Uterus (tissue), 4 donors: ENCODE data around the gene ADGRD1. TPM values are rescaled to one million over a fixed set of nuclear protein-coding genes. Genes with fewer than 3 reads are reported as not detected.

Experiments
- DNase-seq, 2 donors: peaks; one replicate each; pipeline ENCODE4 v3.0.0-alpha.2; 2019 to 2020
- H3K27ac ChIP-seq, 2 donors: fragments of 200-600 bp; sonication (generic); 1 replicate in 1 of 2; 2 replicates in 1 of 2; pipeline ENCODE4 v1.5.1; 2016 to 2018
- H3K27me3 ChIP-seq, 2 donors: fragments of 200-600 bp; sonication (generic); one replicate each; pipeline ENCODE4 v1.5.1; 2018 to 2019; ENCODE audit warnings: control low read depth in 1 of 2
- H3K36me3 ChIP-seq, 2 donors: fragments of 200-600 bp; sonication (generic); one replicate each; pipeline ENCODE4 v1.5.1; 2019; ENCODE audit warnings: control low read depth in 1 of 2
- H3K4me1 ChIP-seq, 2 donors: fragments of 200-600 bp; sonication (generic); one replicate each; pipeline ENCODE4 v1.5.1; 2018 to 2019; ENCODE audit warnings: control low read depth in 1 of 2
- H3K4me3 ChIP-seq, 2 donors: fragments of 200-600 bp; sonication (generic); 1 replicate in 1 of 2; 2 replicates in 1 of 2; pipeline ENCODE4 v1.5.1; 2018 to 2019; ENCODE audit warnings: mild to moderate bottlenecking in 1 of 2
- H3K9me3 ChIP-seq, 2 donors: fragments of 200-600 bp; sonication (generic); one replicate each; pipeline ENCODE4 v1.5.1; 2019; ENCODE audit warnings: control low read depth in 1 of 2
- CTCF ChIP-seq, 4 experiments: fragments of 200-600 bp in 2 of 4; fragments of 450-650 bp in 2 of 4; sonication (generic) in 2 of 4; IDR thresholded peaks; one replicate each; pipeline ENCODE4 v1.5.1; 2016 to 2019; ENCODE audit warnings: antibody characterized with exemption in 4 of 4, mild to moderate bottlenecking in 2 of 4, moderate library complexity in 1 of 4
- POLR2A ChIP-seq, 2 donors: fragments of 450-650 bp; IDR thresholded peaks; one replicate each; pipeline ENCODE4 v1.6.1; 2016; ENCODE audit warnings: antibody characterized with exemption in 2 of 2, mild to moderate bottlenecking in 1 of 2, moderate library complexity in 1 of 2
- intact Hi-C: fragments of 100-400 bp; cut with DNase I; formaldehyde crosslinking; loops from one replicate; pipeline ENCODE4 v1.15.1; 2023; ENCODE audit warnings: low total_unique reads
- total RNA-seq, 4 donors: library from RNA; depleted of rRNA in 3 of 4; stranded (reverse); fragments of >200 nt in 3 of 4; gene quantifications; one replicate each; pipeline versions ENCODE4 v1.1.0 to v1.2.4, GENCODE V29; 2014 to 2023
- donor health status: DM: yes; HTN: yes; CAD: no.

ADGRD1 gene
- total RNA-seq, 4 donors from 2014 or later: 13.5 to 89.9 (median 33.7) TPM

GRCh38 chr12:130973906-130974305 lies 20.2 kb downstream of the ADGRD1 start:
- Histone ChIP-seq H3K27me3 (no peaks in the 10 kb centered on the region), H3K4me1 (no peaks in the 10 kb centered on the region), H3K9me3 (no peaks in the 10 kb centered on the region), H3K36me3 (no peaks in the 10 kb centered on the region), H3K27ac (no peak overlapping the region), H3K4me3 (no peak overlapping the region)
- TF ChIP-seq CTCF (IDR thresholded peaks at IDR 0.05) (no peak), POLR2A (IDR thresholded peaks at IDR 0.05) (no peak)
- peak in 1 of 2 donors; percentile 4 for DNase-seq
- intact Hi-C loops: no loop called here

GRCh38 chr12:130975116-130975515 lies 21.4 kb downstream of the ADGRD1 start:
- Histone ChIP-seq H3K9me3 (no peaks in the 10 kb centered on the region), H3K4me3 (no peak overlapping the region), H3K4me1 (no peaks in the 10 kb centered on the region), H3K36me3 (no peaks in the 10 kb centered on the region), H3K27ac (no peak overlapping the region), H3K27me3 (no peaks in the 10 kb centered on the region)
- DNase-seq: no peak
- intact Hi-C loops: no loop called here
- TF ChIP-seq POLR2A (IDR thresholded peaks at IDR 0.05): no peak
- no peak for TF ChIP-seq CTCF (IDR thresholded peaks at IDR 0.05)

- no peaks in the 10 kb centered on the region for H3K27me3 ChIP-seq
- no peak overlapping the region for H3K27ac ChIP-seq
- no peaks in the 10 kb centered on the region for H3K4me1 ChIP-seq
- TF ChIP-seq CTCF (IDR thresholded peaks at IDR 0.05) (no peak), POLR2A (IDR thresholded peaks at IDR 0.05) (no peak)
- no peaks in the 10 kb centered on the region for H3K36me3 ChIP-seq
- no peak for DNase-seq
- H3K4me3 ChIP-seq: no peak overlapping the region
- intact Hi-C loops: no loop called here
- no peaks in the 10 kb centered on the region for H3K9me3 ChIP-seq
Observed at GRCh38 chr12:130976171-130976720, 22.5 kb downstream of the ADGRD1 start.

- H3K27ac ChIP-seq: no peak overlapping the region
- no peaks in the 10 kb centered on the region for H3K27me3 ChIP-seq
- H3K36me3 ChIP-seq: no peaks in the 10 kb centered on the region
- H3K4me3 ChIP-seq: no peak overlapping the region
- intact Hi-C loops: no loop called here
- no peaks in the 10 kb centered on the region for H3K9me3 ChIP-seq
- DNase-seq: no peak
- TF ChIP-seq POLR2A (IDR thresholded peaks at IDR 0.05): no peak
- no peak for TF ChIP-seq CTCF (IDR thresholded peaks at IDR 0.05)
- H3K4me1 ChIP-seq: no peaks in the 10 kb centered on the region
Observed at GRCh38 chr12:130977046-130977742, 23.5 kb downstream of the ADGRD1 start.

- intact Hi-C loops: no loop called here
- Histone ChIP-seq H3K27ac (no peak overlapping the region), H3K4me3 (no peak overlapping the region), H3K9me3 (no peaks in the 10 kb centered on the region), H3K27me3 (no peaks in the 10 kb centered on the region), H3K4me1 (no peaks in the 10 kb centered on the region), H3K36me3 (no peaks in the 10 kb centered on the region)
- TF ChIP-seq POLR2A (IDR thresholded peaks at IDR 0.05): no peak
- TF ChIP-seq CTCF (IDR thresholded peaks at IDR 0.05): no peak
- DNase-seq: no peak
Observed at GRCh38 chr12:130977743-130978095, 24.0 kb downstream of the ADGRD1 start.
